ENCODE measurements around the gene MGAT3. TPM values are rescaled to one million over a fixed set of nuclear protein-coding genes. Genes with fewer than 3 reads are reported as not detected.

The MGAT3 gene
- polyA plus RNA-seq, 4 donors: 14.6 to 27.5 (median 21.3) TPM

GRCh38 chr22:39448205-39449054, 8.4 kb upstream of the MGAT3 start:
- peak in 1 of 4 donors; percentile 62 for DNase-seq (ENCODE audit: low read depth in 4 of 4, low spot score in 3 of 4)

- DNase-seq (ENCODE audit: low read depth in 4 of 4, low spot score in 3 of 4): no peak
Measured at GRCh38 chr22:39449708-39450107, 7.1 kb upstream of the MGAT3 start.

DNA sequence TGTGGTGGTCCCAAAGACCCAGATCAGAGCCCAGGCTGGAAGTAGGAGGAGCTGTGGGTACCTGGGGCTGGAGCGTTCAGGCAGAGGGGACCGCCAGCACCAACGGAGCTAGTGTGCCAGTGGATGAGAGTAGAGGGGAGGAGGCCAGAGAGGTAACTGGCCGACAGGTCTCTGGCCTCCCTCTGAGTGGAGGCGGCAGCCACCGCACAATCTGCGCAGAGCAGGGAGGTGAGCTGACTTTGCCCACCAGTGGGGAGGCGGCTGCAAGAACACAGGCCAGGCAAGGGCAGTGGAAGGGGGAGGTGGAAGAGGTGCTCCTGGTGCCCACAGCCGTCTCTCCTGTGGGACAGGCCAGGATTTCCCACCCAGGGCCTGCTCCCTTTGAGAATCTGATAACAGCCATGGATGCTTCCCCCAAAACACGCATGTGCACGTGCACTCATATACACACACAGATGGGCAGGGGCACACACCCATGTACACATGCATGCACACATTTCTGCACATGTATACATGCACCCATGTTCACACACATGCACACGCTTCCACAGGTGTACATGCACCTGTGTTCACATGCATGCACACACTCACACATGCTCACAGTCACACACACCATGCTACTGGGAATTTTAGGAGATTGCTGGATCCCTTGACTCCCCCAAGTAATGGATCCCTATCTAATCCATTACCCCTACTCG, 6.4 kb upstream of the MGAT3 start:
- DNase-seq (ENCODE audit: low read depth in 4 of 4, low spot score in 3 of 4): no peak

DNA sequence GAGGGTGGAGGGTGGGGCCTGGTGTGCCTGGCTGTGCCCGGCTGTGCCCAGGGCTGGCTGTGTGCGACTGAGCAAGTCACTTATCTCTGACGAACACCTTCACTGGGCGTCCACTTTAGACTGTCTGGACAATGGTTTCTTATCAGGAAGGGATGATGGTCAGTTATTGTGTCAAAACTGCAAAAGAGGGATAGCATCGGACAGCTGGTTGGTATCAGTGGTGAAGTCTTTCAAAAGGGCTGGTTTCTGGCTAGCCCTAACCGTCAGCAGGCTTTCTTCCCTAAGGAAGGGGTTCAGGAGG, 4.1 kb upstream of the MGAT3 start:
- no peak for DNase-seq (ENCODE audit: low read depth in 4 of 4, low spot score in 3 of 4)

DNA sequence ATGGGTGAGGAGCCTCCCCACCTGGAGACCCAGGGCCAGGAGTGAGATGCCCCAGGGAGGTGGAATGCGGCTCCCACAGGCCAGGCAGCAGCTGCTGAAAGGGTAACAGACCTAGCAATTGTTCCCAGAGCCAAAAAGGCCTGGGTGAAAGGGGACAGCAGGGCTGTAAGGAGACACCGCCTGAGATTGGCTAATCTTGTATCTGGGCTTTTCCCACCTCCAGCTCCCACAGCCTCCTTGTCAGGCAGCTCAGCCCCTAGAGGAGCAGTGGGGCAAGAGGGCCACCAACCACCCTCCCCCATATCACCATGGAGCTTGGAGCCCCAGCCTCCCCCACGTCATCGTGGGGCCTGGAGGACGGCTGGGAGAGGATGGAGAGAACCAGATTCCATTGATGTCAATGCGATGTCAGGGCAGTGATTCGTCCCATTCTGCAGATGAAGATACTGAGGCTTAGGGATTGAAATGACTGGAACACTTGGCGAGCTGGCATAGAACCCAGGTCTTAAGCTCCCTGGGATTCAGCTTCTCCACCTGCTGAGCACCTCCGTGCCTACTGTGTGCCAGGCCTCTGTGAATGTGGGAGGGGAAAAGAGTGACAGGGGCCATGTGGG, 2.9 kb upstream of the MGAT3 start:
- no peak for DNase-seq (ENCODE audit: low read depth in 4 of 4, low spot score in 3 of 4)

DNA sequence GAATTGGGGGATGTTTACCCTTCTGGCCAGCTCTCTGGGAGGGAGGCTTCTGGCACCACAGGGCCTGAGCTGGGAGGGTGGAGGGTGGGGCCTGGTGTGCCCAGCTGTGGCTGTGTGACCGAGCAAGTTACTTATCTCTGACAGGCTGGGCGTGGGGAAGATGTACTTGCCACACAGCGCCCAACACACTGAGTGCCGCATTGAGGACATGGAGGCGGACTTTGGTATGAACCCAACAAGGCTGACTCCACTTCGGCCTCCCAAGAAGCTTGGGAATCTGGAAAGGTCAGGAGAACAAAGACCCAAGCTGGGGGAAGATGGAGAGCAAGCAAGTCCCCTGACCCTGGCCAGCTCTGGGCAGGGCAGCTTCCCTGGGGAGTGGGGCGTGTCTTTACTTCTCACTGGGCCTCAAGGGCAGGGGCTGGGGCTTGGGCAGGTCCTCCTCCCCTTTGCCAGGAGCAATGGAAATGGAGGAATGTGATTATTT, 2.4 kb upstream of the MGAT3 start:
- no peak for DNase-seq (ENCODE audit: low read depth in 4 of 4, low spot score in 3 of 4)

DNA sequence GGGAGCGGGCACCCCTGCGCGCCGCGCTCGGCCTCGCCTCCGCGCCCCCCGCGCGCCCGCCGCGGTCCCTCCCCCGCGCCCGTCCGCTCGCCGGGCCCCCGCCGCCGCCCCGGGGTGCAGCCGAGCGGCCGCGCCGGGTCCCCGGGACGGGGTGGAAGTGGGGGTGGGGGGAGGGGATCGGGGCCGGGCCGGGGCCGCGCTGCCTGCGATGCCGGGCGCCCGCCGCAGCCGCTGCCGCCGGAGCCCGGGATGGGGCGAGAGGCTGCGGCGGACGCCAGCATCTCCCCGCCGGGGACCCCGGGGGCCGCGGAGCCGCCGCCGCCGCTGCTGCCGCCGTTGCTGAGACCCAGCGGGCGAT, 365 bp downstream of the MGAT3 start:
- DNase-seq (ENCODE audit: low read depth in 4 of 4, low spot score in 3 of 4): no peak

DNA sequence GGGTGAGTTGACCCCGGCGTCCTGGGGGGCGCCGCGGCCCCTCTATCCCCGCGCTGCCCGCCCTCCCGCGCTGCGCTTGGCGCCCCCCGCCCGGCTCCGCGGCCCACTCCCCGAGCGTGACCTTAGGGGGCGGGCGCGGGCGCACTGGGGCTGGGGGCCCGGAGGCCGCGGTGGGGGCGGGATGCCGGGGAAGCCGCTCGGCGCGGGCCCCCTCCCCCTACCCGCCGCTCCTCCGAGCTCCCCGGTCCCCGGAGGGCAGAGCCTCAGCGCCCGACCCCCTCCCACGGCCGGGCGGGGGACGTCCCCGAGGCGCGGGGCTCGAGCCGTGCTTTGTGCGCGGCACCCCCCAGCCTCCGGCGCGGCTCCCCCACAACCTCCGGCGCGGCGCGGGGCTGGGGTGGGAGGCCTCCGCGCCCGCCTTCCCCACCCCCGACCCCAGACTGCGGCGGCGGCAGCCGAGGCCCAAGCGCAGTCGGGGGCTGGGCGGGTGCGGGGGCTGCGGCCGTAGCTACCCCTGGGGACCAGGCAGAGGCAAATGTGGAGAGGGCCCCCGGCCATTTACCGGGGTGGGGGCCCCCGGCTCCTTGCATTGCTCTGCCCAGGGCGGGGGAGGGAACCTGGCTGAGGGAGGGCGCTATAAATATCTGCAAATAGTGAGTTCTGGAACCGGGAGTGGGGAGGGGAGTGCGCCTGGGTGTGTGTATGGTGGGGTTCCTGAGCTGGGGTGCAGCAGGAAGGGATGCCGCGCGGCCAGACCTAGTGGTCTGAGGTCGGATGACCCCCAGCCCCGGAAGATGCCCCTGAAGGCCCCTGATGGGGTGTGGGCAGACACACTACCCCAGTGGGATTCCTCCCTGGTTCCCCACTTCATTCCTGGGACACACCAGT, 988 bp downstream of the MGAT3 start:
- no peak for DNase-seq (ENCODE audit: low read depth in 4 of 4, low spot score in 3 of 4)

DNA sequence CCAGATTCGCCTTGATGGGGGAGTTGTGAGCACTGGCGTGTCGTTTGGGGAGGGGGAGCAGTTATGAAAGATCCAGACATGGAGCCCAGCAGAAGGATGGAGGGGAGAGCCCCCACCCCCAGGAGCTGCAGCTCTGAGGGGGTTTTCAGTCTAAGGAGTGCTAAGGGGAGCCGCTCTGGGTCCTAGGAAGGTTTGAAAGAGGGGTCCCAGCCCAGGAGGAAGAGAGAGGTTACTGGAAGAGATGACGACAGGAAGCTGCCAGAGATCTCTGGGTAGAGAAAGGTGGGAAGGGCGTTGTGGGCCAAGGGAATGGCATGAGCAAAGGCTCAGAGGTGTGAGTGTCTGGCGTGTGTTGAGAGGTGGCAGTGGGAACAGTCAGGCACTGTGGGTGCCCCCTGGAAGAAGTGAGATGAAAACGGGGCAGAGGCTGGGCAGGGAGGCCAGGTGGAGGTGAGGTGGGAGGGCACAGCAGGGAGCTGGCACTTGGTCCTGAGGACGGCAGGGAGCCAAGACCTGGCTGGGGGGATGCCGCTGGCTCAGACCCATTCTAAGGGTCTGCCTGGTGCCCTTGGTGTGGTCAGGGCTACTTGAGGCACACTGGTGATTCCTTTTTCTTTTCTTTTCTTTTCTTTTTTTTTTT, 1.8 kb downstream of the MGAT3 start:
- DNase-seq (ENCODE audit: low read depth in 4 of 4, low spot score in 3 of 4): no peak

- DNase-seq (ENCODE audit: low read depth in 4 of 4, low spot score in 3 of 4): no peak
Measured at GRCh38 chr22:39459681-39460080, 2.9 kb downstream of the MGAT3 start.

DNA sequence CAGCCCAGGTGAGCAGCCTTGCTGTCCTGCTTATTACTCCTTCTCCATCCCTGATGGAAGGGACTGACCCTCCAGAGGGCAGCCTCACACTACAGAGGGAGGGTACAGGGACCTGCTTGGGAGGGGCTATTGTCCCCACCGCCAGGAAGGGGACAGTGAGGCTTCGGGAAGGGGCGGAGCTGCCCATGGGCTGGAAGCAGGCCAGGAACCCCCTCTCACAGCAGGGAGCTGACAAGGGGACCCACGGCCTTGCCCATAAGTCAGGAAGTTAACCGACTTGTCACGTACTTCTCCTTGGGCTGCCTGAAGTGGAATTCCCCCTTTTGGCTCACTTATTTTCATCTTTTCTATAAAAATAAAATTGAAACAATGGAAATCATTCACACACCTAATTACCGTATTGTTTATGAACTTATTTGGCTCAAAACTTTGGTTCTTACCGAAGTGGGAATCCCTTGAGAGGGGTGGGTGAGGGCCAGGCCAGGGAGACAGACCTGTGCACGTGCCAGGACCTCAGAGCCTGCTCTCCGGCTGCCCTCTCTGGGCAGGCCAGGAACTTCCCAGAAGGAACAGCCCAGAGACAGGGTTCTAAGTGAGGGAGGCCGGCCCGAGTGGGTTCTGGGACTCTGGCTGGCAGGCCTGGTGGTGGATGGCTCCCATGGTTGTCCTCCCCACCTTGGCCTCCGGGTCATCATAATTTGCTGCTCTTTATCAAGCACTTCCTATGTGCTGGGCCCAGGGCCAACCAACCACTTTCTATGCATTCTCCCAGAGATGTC, 5.8 kb downstream of the MGAT3 start:
- no peak for DNase-seq (ENCODE audit: low read depth in 4 of 4, low spot score in 3 of 4)

DNA sequence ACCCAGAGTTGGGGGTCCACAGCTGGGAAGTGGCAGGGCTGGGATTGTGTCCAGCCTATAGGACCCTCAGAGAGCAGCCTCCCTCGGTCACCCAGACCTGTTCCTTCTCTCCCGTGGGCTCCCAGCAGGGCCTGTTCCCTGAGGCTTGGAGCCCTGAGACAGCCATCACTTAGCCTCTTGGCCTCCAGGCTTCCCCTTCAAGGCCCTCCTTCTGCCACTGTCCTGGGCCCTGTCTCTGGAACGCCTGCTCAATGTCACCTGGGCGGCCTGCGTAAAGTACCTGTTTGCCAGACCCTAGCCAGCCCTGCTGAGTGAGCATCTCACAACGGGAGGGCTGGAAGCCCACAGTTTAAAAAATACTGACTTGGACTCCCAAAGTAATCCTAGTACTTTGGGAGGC, 6.5 kb downstream of the MGAT3 start:
- DNase-seq (ENCODE audit: low read depth in 4 of 4, low spot score in 3 of 4): no peak

GRCh38 chr22:39463931-39464390, 7.1 kb downstream of the MGAT3 start:
- DNase-seq (ENCODE audit: low read depth in 4 of 4, low spot score in 3 of 4): no peak

GRCh38 chr22:39466228-39467006, 9.6 kb downstream of the MGAT3 start:
- DNase-seq (ENCODE audit: low read depth in 4 of 4, low spot score in 3 of 4): no peak

GRCh38 chr22:39467390-39467895, 10.6 kb downstream of the MGAT3 start:
- no peak for DNase-seq (ENCODE audit: low read depth in 4 of 4, low spot score in 3 of 4)

DNA sequence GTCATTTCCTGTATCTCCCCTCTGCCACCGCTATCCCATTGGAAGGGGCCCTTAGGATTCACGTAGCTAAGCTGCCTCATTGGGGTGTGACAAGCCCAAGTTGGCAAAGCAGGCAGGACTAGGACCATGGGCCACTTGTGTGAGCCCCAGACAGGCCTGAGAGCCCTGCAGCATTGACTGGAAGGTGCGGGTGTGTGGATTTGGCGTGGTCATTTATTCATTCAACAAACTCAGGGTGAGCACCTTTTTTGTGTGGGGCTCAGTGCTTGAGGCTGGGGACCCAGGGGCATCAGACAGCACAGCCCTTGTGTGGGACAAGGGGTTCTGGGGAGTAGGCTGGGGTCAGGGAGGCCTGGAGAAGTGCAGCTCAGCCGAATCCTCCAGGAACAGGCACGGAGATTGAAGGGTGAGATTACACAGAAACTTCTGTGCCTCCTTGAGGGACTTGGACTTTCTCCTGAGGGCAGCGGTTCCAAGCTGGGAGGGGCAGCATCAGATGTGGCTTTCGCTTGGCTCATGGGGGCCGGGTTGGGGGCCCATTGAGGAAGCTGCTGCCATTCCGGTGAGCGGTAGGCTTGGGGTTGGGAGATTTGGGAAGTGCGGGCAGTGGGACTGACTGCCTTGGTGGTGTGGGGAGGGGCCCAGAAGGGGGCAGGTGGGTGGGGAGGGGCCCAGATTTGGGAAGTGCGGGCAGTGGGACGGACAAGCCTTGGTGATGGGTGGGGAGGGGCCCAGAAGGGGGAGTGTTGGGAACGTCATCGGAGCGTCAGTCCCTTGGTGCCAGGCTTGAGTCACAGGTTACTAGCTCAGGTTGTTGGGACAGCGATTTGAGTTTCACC, 11.9 kb downstream of the MGAT3 start:
- no peak for DNase-seq (ENCODE audit: low read depth in 4 of 4, low spot score in 3 of 4)

GRCh38 chr22:39469326-39469680, 12.5 kb downstream of the MGAT3 start:
- no peak for DNase-seq (ENCODE audit: low read depth in 4 of 4, low spot score in 3 of 4)

Data from left renal pelvis (tissue), 4 donors.